Measurements from ENCODE around the gene TEAD4.

Gene TEAD4

GRCh38 chr12:3002646-3003045 is 43.4 kb downstream of the TEAD4 start:
- DNase-seq (ENCODE audit: low read depth) = no peak

DNA sequence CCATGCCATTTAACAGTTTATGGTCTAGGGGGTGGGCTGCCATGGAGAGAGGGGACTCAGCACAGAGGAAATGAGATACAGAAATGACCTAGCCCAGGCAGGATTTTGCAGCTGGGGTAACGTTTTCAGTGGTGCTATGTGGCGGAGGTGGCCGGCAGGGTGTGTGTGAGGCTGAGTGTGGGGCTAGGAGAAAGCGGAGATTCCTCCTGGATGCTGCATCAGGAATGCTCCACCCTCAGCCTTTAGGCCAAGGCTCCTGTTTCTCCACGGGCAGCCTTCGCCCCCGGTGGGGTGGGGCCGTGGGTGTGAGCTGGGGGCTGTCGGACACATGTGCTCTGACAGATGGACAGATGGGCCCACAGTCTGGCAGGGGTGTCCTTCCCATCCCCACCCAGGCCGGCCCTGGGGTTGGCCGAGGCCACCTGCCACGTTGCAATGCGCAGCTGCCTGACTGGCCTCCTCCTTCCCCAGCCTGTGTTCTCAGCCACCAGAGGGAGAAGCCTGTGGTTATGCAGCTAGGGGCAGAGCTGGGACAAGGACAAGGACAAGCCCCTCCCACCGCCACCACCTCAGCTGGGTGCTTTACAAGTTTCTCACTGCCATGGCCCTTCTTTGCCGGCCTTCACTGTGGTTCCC is 44.3 kb downstream of the TEAD4 start:
- no peak for DNase-seq (ENCODE audit: low read depth)

- DNase-seq (ENCODE audit: low read depth) = no peak
Observed at GRCh38 chr12:3004655-3005565, 45.7 kb downstream of the TEAD4 start.

- DNase-seq (ENCODE audit: low read depth) = no peak
Observed at GRCh38 chr12:3005736-3006135, 46.5 kb downstream of the TEAD4 start.

- DNase-seq (ENCODE audit: low read depth) = no peak
Observed at GRCh38 chr12:3009780-3010179, 50.6 kb downstream of the TEAD4 start.

DNA sequence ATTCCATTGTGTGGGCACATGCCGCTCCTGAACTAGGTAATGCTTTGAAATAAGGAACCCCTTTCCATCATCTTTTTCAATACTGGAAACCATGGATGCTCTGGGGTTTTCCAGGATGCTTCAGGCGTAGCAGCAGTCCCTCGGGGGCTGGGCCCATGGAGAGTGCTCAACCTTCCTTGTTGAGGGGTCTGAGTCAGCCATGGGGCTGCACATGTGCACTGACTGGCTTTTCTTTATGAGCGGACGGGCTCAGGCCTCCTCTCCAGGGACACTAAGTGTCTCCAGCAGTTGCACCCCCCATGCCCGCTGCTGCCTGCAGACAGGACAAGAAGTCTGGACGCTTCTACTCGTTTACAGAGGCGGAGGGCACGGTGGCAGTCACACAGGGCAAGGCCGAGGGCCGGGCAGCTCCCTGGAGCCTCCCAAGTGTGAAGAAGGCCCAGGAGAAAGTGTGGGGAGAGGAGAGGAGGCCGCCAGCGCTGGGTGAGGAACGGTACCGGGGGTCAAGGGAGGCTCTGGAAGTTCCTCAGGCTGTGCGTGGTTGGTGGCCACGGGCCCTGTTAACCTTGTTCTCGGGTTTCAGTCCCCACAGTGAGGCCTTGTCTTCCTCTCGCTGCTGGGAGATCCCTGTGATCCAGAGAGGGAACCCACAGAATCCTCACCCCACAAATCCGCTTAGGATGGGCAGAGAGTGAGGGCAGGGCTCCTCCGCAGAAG is 51.2 kb downstream of the TEAD4 start:
- no peak for DNase-seq (ENCODE audit: low read depth)

DNA sequence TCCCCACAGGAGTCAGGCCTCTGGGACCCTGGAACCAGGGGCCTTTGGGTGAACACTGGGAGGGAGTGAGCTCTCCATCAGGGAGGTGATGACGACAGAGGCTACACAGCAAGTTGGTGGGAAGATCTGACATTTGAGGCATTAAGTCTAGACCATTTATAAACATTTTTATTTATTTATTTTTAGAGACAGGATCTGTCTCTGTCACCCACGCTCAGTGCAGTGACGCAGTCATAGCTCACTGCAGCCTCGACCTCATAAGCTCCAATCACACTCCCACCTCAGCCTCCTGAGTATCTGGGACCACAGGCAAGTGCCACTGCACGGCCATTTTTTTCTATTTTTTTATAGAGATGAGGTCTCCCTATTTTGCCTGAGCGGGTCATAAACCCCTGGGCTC is 53.6 kb downstream of the TEAD4 start:
- DNase-seq (ENCODE audit: low read depth) = no peak

GRCh38 chr12:3014641-3015040 is 55.4 kb downstream of the TEAD4 start:
- no peak for DNase-seq (ENCODE audit: low read depth)

DNA sequence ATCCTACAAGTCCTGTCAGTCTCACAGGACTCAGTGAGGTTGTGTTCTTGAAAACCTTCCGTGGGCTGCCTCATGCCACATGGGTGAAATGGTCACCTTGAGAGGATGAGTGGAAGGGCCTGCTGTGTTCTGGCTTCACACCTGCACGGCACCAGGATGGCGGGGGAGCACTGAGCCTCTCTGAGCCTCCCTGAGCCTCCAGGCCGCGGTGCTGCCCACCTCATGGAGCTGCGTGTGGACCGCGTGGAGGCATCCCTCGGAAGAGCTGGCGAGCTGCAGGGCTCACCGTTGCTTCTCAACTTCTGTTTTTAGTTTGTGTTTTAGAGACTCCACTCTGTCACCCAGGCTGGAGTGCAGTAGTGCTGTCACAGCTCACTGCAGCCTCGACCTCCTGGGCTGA is 56.2 kb downstream of the TEAD4 start:
- no peak for DNase-seq (ENCODE audit: low read depth)

- no peak for DNase-seq (ENCODE audit: low read depth)
Observed at GRCh38 chr12:3016191-3016590, 57.0 kb downstream of the TEAD4 start.

DNA sequence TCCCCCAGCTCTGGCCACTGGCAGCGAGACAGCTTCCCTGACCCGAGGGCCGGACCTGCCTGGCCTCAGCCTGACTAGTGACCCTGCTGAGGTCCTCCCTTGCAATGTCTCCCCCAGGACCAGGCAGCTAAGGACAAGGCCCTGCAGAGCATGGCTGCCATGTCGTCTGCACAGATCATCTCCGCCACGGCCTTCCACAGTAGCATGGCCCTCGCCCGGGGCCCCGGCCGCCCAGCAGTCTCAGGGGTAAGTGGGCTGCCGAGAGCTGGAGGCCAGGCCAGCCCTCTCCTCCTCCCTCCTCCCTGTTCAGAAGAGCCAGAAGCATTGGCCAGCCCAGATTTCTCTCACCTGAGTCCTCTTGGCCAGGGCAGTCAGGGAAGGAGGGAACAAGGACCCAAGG is 58.1 kb downstream of the TEAD4 start:
- DNase-seq (ENCODE audit: low read depth) = no peak

DNA sequence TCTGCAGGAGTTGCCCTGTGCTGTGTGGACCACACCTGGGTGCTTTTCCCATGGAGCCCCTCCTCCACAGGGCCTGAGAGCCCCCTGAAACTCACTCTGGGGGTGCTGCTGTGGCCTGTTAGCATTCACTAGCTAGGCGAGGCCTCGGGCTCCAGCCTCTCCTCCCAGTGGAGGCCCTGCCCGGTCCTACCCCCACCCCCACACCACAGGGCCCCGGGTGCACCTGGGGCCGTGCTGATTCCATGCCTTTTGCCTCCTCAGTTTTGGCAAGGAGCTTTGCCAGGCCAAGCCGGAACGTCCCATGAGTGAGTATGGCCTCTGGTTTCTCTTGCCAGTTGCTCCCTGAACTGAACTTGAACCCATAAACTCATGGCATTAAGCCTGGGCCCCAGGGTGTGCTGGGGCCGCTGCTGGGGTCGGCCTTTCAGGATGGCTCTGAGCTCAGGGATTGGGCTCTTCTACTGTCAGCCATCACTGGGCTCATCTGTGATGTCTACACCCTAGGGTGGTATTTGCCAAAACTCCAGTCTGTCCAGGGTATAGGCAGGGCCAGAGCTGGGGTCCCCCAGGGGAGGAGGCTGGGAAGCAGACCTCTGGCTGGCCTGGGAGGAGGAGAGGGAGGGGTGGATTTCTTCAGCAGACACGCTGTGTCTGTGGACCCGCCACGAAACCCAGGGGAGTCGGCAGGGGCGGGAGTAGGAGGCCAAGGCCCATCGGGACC is 59.2 kb downstream of the TEAD4 start:
- DNase-seq (ENCODE audit: low read depth) = no peak

DNA sequence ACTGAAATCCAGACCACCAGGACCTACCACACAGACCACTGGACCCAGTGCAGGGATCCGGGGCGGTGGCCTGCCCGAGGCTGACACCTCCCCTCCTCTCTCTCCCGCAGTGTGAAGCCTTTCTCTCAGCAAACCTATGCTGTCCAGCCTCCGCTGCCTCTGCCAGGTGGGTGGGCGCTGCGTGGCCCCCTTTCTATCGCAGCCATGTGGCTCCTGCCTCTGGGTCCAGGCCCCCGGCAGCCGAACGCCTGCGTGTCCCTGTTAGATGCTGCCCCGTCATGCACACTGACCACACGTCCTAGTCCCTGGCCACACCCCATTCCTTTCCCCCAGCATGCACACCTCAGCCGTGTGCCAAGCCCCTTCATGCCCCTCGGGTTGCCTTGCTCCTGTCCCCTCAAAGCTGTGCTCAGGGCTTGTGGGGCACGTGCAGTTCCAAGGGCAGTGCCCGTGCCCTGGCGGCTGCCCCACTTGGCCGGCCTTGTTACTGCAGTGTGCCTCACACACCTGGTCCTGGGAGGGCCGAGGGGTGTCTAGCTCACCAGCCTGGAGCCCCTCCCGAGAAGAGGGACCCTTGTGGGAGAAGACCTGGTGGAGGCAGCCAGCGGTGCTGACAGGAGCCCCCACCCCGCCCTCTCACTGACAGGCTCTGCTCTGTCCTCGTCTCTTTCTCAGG is 59.9 kb downstream of the TEAD4 start:
- no peak for DNase-seq (ENCODE audit: low read depth)

GRCh38 chr12:3020399-3020798 is 61.2 kb downstream of the TEAD4 start:
- DNase-seq (ENCODE audit: low read depth) = no peak

DNA sequence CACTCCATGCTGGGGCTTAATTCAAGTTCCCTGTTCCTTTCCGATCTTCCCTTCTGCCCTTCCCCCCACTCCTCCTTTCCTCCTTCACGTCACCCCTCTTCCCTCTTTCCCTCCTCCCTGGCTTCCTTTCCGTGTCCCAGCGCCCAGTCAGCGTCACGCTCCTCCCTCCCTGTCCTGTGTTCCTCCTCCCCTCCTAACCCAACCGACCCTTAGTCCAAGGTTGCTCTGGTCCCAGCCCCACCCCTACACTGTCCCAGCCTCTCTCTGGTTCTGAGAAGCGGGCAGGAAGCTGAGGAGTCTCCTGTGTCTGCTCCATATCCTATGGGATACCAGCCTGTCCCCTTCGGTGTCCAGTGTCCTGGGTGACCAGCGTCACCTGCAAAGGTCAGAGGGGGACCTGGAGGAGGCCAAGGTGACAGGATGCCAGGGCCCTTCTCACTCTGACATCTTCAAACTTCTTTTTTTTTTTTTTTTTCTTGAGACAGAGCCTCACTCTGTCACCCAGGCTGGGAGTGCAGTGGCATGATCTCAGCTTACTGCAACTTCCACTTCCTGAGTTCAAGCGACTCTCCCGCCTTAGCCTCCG is 61.7 kb downstream of the TEAD4 start:
- DNase-seq (ENCODE audit: low read depth) = no peak

DNA sequence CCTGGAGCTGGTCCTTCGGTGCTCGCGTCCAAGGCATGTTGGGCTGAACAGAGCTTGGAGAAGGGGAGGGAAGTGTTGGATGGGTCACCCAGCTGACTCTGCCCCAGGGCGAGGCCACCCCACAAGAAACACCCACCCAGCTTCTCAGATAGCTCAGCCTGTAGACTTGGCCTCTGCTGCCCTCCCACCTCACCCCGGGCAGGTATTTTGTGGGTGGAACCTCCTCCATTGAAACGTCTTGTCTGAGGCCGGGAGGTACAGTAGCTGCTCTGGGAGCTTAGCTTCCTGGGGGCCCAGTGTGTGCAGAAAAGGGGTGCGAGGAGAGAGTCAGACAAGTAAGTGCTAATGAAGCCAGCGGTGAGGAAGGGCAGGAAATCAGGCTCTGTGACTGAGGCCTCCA is 63.2 kb downstream of the TEAD4 start:
- DNase-seq (ENCODE audit: low read depth) = no peak

- no peak for DNase-seq (ENCODE audit: low read depth)
Observed at GRCh38 chr12:3022961-3023360, 63.8 kb downstream of the TEAD4 start.

- DNase-seq (ENCODE audit: low read depth) = no peak
Observed at GRCh38 chr12:3028108-3028507, 68.9 kb downstream of the TEAD4 start.

- no peak for DNase-seq (ENCODE audit: low read depth)
Observed at GRCh38 chr12:3030821-3031429, 71.7 kb downstream of the TEAD4 start.

- DNase-seq (ENCODE audit: low read depth) = no peak
Observed at GRCh38 chr12:3032161-3032560, 73.0 kb downstream of the TEAD4 start.
